ENCODE measurements around the gene GSTCD. TPM values are rescaled to one million over a fixed set of nuclear protein-coding genes. Genes with fewer than 3 reads are reported as not detected.
"Not testable (repeated sequence)": the region's sequence is repeated elsewhere in the genome, so short reads cannot be mapped to it uniquely, and the experiment has no call there.

Gene GSTCD
- total RNA-seq, 3 donors from 2014 or later = 6.7 to 11.6 (median 10.1) TPM

- Histone ChIP-seq H3K4me1 (ENCODE audit: low read depth) (no peaks in the 10 kb centered on the region), H3K4me3 (no peak overlapping the region), H3K9me3 (peaks cover 5% of the 10 kb centered on the region), H3K36me3 (ENCODE audit: low read depth) (no peaks in the 10 kb centered on the region)
- intact Hi-C loops (cut with DNase I, micrococcal nuclease) = no loop called here
- TF ChIP-seq CTCF (IDR thresholded peaks at IDR 0.05) = no peak
- DNase-seq (no peak), ATAC-seq (no peak)
Measured at GRCh38 chr4:105851196-105851595, 142.6 kb downstream of the GSTCD start.

DNA sequence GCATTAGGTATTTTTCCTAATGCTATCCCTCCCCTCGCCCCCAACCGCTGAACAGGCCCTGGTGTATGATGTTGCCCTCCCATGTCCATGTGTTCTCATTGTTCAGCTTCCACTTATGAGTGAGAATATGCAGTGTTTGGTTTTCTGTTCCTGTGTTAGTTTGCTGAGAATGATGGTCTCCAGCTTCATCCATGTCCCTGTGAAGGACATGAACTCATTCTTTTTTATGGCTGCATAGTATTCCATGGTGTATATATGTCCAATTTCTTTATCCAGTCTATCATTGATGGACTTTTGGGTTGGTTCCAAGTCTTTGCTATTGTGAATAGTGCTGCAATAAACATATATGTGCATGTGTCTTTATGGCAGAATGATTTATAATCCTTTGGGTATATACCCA lies 143.6 kb downstream of the GSTCD start:
- H3K4me3 ChIP-seq; H3K36me3 ChIP-seq (ENCODE audit: low read depth); intact Hi-C loops (cut with DNase I, micrococcal nuclease); DNase-seq; H3K9me3 ChIP-seq; H3K4me1 ChIP-seq (ENCODE audit: low read depth); ATAC-seq: not testable (repeated sequence)

GRCh38 chr4:105858466-105859040 lies 150.0 kb downstream of the GSTCD start:
- Histone ChIP-seq H3K4me3 (no peak overlapping the region), H3K9me3 (peaks cover 13% of the 10 kb centered on the region), H3K36me3 (ENCODE audit: low read depth) (no peaks in the 10 kb centered on the region), H3K4me1 (ENCODE audit: low read depth) (no peaks in the 10 kb centered on the region)
- TF ChIP-seq CTCF (IDR thresholded peaks at IDR 0.05) = no peak
- DNase-seq (no peak), ATAC-seq (no peak)
- intact Hi-C loops (cut with DNase I, micrococcal nuclease) = no loop called here

- ATAC-seq (peak; percentile 51), DNase-seq (no peak)
- peaks cover 13% of the 10 kb centered on the region for H3K9me3 ChIP-seq
- H3K4me3 ChIP-seq = no peak overlapping the region
- no peaks in the 10 kb centered on the region for H3K36me3 ChIP-seq (ENCODE audit: low read depth)
- H3K4me1 ChIP-seq (ENCODE audit: low read depth) = no peaks in the 10 kb centered on the region
- intact Hi-C loops (cut with DNase I, micrococcal nuclease) = no loop called here
- TF ChIP-seq CTCF (IDR thresholded peaks at IDR 0.05) = no peak
Measured at GRCh38 chr4:105859233-105859632, 150.6 kb downstream of the GSTCD start.

DNA sequence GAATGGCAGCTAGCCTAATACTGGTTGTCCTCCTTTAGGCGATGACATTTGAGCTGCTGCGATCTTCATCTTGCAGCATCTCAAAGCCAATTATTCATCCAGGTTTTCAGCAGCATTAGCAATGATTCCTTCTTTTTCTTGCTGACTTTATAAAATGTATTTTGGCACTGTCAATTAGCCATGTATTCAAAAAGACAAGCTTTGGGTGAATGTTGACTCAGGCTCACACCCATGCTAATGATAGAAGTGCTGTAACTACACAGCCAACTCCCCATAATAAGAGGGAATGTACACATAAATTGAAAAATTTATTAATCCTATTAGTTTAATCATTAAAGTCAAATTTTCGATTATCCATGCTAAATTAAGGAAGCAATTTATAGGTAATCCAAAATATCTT lies 162.4 kb downstream of the GSTCD start:
- Histone ChIP-seq H3K4me1 (ENCODE audit: low read depth) (no peaks in the 10 kb centered on the region), H3K4me3 (no peak overlapping the region), H3K36me3 (ENCODE audit: low read depth) (no peaks in the 10 kb centered on the region), H3K9me3 (no peaks in the 10 kb centered on the region)
- no peak for TF ChIP-seq CTCF (IDR thresholded peaks at IDR 0.05)
- no peak for ATAC-seq
- no peak for DNase-seq
- intact Hi-C loops (cut with DNase I, micrococcal nuclease) = no loop called here

DNA sequence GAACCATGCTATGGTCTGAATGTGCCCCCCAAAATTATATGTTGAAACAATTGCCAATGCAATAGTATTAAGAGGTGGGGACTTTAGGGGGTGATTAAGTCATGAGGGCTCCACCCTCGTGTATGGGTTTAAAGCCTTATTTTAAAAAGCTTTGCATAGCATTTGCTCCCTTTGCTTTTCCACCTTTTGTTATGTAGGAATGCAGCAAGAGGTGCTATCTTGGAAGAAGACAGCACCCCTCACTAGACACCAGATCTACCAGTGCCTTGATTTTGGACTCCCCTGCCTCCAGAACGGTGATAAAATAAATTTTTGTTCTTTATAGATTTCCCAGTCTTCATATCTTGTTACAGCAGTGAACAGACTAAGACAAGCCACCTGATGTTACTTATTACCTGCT lies 163.4 kb downstream of the GSTCD start:
- ATAC-seq (no peak), DNase-seq (no peak)
- TF ChIP-seq CTCF (IDR thresholded peaks at IDR 0.05) = no peak
- H3K4me3 ChIP-seq = no peak overlapping the region
- H3K9me3 ChIP-seq = no peaks in the 10 kb centered on the region
- no peaks in the 10 kb centered on the region for H3K4me1 ChIP-seq (ENCODE audit: low read depth)
- H3K36me3 ChIP-seq (ENCODE audit: low read depth) = no peaks in the 10 kb centered on the region
- intact Hi-C loops (cut with DNase I, micrococcal nuclease) = no loop called here

Data from mucosa of descending colon (tissue), 3 donors.